PFSK-1 (cell line): ENCODE data around the gene FADD.

Source experiments
- POLR2AphosphoS5 ChIP-seq: IDR thresholded peaks from 2 replicates; pipeline ENCODE4 v1.6.1; 2012; ENCODE audit warnings: low read depth, mild to moderate bottlenecking, control low read depth, low read length, moderate library complexity
- TF ChIP-seq, protein P1 (sequence below), 2 experiments: IDR thresholded peaks; 2 replicates each; pipeline versions ENCODE4 v1.6.1 to v1.8.0; 2011 to 2012; ENCODE audit warnings: low read depth in 2 of 2, low read length in 2 of 2, control low read depth in 1 of 2, inconsistent platforms in 1 of 2, mild to moderate bottlenecking in 1 of 2, moderate library complexity in 1 of 2; ENCODE audit not compliant: insufficient read depth in 1 of 2

DNA sequence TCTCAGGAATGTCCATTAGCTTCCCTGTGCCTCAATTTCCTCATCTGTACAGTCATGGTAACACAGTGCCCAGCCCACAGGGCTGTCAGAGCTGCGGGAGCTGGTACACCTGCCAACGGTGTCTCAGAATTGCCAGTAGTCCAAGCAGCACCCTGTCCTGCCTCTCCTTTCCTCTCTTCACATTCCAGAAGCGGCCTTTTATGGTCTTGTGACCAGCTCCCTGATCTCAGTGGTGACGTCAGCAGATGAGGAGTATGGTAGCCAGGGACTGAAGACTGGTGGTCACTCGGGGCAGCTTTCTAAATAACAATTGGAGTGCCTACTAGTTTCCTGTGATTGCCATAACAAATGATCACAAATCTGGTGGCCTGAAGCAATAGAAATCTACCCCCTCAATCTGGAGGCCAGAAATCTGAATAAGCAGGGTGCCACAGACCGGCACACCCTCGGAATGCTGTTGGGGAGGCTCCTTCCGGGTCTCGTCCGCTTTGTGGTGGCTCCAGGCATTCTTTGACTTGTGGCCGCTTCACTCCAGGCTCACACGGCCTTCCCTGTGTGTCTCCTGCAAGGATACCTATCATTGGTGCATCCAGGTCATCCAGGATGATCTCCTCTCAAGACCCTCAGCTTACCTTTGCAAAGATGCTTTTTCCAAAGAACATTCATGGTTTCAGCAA, 2.1 kb downstream of the FADD start:
- no peak for TF ChIP-seq POLR2AphosphoS5
- TF ChIP-seq, protein P1, sequence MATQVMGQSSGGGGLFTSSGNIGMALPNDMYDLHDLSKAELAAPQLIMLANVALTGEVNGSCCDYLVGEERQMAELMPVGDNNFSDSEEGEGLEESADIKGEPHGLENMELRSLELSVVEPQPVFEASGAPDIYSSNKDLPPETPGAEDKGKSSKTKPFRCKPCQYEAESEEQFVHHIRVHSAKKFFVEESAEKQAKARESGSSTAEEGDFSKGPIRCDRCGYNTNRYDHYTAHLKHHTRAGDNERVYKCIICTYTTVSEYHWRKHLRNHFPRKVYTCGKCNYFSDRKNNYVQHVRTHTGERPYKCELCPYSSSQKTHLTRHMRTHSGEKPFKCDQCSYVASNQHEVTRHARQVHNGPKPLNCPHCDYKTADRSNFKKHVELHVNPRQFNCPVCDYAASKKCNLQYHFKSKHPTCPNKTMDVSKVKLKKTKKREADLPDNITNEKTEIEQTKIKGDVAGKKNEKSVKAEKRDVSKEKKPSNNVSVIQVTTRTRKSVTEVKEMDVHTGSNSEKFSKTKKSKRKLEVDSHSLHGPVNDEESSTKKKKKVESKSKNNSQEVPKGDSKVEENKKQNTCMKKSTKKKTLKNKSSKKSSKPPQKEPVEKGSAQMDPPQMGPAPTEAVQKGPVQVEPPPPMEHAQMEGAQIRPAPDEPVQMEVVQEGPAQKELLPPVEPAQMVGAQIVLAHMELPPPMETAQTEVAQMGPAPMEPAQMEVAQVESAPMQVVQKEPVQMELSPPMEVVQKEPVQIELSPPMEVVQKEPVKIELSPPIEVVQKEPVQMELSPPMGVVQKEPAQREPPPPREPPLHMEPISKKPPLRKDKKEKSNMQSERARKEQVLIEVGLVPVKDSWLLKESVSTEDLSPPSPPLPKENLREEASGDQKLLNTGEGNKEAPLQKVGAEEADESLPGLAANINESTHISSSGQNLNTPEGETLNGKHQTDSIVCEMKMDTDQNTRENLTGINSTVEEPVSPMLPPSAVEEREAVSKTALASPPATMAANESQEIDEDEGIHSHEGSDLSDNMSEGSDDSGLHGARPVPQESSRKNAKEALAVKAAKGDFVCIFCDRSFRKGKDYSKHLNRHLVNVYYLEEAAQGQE (IDR thresholded peaks at IDR 0.05; ENCODE audit: insufficient read depth in 1 of 2, low read depth in 2 of 2, low read length in 2 of 2): no peak
